Esophagus mucosa (tissue), 1 donor: Measurements from ENCODE around the gene SYTL1. TPM values are rescaled to one million over a fixed set of nuclear protein-coding genes. Genes with fewer than 3 reads are reported as not detected.

Experiments
- ATAC-seq: fragments of 200-7000 bp; cut with Tn5 transposase; one replicate; pipeline ENCODE4 v1.9.1; 2020
- total RNA-seq: library from RNA; stranded (reverse); gene quantifications from one replicate; pipeline ENCODE4 v1.2.4, GENCODE V29; 2023
- donor health status: DM: yes; HTN: yes; CAD: no.

Gene SYTL1, protein sequence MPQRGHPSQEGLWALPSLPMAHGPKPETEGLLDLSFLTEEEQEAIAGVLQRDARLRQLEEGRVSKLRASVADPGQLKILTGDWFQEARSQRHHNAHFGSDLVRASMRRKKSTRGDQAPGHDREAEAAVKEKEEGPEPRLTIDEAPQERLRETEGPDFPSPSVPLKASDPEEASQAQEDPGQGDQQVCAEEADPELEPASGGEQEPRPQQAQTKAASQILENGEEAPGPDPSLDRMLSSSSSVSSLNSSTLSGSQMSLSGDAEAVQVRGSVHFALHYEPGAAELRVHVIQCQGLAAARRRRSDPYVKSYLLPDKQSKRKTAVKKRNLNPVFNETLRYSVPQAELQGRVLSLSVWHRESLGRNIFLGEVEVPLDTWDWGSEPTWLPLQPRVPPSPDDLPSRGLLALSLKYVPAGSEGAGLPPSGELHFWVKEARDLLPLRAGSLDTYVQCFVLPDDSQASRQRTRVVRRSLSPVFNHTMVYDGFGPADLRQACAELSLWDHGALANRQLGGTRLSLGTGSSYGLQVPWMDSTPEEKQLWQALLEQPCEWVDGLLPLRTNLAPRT
- total RNA-seq = 113 TPM

DNA sequence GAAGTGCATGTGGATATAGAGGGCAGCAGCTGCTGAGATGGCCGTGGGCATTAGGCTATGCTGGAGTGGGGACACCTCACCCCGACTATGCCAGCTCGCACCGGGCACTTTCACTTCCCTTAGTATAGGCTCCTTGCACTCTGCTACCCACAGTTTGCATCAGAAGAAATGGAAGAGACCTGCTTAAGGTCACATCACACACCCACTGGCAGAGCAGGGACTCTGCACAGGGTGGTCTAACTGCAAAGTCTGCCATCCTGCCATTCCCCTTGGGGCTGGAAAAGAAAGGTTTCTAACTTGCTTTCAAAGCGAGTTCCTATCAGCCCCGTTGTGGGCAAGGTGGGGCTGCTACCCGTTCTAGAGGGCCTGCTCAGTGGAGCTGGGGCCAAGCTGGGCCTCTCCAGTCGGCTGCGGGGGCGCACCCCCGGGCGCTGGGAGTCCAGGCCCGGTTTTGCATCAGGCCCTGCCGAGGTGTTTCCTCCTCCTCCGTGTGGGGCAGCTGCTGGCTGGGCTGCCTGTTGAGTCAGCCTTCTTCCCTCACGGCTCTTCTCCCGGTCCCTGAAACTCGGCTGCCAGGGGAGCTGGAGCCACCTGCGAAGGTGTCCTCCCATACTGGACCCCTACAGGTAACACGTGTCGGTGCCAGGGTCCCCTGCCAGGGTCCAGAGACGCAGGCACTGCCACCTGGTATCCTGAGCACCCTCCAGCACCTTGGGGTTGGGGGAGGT, at the start of gene SYTL1:
SYTL1 (plus strand) TSS at position 498 of the 728 bp plus-strand sequence. CDS start 3,313 bp downstream, outside the sequence.
- ATAC-seq = peak; percentile 66

DNA sequence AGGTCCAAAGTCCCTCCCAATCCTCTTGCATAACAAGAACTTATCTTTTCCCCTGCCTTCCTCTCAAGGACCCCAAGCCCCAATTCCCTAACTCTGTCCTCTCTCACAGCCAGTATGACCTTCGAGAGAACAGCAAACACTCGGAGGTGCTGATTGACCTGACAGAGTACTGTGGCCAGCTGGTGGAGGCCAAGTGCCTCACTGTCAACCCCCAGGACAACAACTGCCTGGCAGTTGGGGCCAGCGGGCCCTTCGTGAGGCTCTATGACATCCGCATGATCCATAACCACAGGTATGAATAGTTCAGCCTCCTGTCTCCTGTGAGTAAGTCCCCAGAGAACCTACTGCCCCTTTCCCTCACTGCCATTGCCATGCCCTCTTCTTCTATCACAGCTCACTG, 49.7 kb upstream of the SYTL1 start:
- no peak for ATAC-seq

DNA sequence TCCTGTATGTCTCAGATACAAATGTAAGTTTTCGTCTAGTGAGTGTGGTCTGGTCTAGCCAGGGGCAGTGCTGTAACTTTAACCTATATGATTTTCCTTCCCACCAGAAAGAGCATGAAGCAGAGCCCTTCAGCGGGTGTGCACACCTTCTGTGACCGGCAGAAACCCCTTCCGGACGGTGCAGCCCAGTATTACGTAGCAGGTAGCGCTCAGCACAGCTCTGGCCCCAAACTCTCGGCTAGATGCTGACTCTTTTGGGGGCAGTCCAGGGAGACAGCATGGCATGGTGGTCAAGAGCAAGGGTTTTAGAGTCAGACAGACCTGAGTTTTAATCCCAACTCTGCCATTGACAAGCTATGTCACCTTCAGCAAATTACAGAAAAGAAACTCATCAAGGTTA, 47.9 kb upstream of the SYTL1 start:
- no peak for ATAC-seq

DNA sequence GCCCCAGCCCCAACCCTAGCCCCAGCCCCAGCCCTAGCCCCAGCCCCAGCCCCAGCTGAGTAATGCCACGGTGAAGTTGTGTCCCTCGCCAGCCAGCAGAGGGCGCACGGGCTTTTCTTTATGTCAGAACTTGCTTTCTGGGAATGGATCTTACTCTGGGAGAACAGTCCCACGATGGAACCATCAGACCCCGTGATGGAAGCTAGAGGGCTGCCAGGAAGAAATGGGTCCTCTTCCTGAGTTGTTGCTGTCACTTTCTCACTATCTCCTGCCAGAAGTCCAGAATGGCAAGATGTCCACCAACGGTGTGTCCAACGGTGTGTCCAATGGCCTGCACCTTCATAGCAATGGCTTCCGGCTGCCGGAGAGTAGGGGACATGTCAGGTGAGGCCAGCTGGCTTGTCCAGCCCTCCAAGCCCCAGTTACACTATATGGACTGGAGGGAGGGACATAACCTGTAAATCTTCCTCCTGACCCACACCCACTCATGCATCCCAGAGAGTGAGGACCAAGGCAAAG, 45.0 kb upstream of the SYTL1 start:
- ATAC-seq = peak; percentile 22

DNA sequence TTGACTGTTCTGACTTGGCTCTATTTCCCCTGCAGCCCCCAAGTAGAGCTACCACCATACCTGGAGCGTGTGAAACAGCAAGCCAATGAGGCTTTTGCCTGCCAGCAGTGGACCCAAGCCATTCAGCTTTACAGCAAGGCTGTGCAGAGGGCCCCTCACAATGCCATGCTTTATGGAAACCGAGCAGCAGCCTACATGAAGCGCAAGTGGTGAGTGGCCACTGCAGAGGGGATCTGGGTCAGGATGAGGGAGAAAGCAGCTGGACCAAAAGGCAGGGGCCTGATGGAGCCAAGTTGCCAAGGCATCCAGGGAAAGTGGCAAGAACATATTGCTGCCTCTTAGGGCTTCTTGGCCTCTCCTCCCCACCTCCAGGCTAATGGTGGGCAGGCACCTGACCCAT, 43.9 kb upstream of the SYTL1 start:
- no peak for ATAC-seq

DNA sequence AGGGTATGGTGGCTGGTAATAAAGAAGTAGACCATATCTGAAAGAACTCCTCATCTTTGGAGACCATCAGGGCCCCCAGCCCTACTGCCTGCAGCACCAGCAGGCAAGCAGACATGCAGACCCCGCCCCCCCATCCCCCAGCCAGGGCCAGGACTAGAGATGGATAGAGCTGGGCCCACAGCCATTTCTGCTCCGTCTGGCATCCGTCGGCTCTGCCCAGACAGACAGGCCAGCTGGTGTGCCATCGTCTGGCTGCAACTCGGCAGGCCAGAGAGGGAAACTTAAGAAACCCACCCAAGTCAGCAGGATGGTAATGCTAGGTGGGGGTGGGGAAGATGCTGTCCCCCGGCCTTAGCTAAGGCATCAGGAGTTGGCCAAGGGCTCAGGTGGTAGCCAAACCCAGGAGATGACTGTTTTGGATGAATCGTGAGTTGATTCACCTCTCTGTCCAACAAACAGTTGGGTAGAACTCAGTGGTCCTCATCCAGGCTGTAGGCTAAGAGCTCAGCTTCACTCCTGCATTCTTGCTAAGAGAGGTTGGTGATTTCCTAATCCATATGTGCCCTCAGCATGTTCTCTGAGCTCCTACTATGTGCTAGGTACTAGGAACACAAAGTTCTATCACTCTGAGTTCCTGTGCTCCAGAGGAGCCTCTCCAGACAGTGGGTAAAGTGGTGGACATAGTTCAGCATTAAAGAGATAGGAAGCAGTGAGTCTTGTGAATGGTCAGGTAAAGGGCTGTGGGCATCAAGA, 43.0 kb upstream of the SYTL1 start:
- no peak for ATAC-seq

DNA sequence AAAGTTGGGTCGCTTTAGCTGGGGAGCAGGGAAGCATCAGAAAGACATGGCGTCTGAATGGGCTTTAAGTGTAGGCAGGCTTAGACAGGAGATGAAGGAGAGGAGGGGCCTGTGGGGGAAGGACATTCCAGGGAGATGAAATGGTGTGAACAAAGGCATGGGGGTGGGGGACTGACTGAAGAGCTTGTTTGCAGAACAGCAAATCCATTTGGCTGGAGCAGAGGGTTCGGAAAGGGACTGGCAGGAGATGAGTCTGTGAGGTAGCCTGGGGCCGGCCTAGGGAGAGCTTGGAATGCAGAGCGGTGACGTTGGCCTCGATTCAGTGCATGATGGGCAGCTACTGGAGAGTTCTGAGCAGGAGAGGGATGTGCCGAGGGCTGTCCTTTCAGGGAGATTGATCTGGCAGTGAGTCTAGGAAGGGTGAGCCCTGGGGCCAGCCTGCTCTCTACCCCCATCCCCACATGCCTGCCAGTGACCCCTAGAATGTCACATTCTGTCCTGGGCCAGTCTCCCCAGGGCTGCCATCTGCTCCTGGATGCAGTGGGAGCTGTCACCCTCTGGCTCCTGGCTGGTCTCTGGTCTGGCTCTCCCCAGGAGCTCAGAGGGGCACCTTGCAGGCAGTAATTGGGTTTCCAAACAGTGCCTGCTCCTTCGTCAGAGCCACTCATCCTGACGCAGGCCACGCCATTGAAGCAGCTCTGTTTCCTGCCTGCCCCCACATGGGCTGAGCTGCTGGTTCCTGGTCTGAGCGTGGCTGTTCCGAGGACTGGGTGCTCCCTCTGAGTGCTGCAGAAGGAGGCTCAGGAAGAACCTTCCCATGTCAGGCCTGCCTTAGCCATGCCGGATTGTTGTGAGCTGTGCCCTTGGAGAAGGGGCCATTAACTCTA, 42.2 kb upstream of the SYTL1 start:
- ATAC-seq = peak; percentile 63

DNA sequence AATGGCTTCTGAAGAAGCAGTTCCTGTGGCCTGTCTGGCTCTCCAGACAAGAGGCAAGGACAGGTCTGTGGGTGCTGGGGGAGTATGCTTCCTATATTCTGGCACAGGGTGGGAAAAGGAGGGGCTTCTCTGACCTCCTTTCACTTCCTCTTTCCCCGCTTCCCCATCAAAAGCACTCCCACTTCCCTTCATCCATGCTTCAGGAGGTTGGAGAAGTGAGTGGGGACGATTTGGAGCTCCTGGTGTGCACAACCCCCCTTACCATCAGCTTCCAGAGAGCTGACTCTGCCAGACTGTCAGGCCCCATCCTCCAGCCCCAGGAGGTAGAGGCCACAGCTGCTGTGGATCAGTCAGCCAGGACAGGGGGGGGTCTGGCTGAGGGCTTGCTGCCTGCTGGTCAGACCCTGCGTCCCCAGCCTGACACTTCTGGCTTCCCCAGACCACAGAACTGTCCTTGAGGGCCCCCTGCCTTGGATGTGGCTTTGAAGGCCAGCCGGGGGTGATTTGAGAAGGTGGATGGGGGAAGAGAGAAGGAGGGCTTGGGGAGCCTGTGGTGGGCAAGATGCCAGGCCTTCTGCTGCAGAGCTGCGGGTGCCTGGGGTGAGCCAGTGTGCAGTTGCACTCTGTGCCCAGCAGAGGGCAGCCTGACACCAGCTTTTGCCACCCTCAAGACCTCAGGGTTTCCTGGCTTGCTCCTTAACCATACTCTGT, 41.3 kb upstream of the SYTL1 start:
- ATAC-seq = peak; percentile 92

DNA sequence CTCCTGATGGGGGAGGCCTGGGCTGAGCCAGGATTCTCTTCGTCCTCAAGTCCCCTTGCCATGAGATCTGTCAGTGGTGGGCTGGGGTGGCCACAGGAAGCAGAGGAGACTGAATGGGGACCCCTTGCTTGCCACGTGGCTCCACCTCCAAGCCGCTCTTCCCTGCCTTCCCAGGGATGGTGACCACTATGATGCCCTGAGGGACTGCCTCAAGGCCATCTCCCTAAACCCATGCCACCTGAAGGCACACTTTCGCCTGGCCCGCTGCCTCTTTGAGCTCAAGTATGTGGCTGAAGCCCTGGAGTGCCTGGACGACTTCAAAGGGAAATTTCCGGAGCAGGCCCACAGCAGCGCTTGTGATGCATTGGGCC, 40.8 kb upstream of the SYTL1 start:
- ATAC-seq = no peak

DNA sequence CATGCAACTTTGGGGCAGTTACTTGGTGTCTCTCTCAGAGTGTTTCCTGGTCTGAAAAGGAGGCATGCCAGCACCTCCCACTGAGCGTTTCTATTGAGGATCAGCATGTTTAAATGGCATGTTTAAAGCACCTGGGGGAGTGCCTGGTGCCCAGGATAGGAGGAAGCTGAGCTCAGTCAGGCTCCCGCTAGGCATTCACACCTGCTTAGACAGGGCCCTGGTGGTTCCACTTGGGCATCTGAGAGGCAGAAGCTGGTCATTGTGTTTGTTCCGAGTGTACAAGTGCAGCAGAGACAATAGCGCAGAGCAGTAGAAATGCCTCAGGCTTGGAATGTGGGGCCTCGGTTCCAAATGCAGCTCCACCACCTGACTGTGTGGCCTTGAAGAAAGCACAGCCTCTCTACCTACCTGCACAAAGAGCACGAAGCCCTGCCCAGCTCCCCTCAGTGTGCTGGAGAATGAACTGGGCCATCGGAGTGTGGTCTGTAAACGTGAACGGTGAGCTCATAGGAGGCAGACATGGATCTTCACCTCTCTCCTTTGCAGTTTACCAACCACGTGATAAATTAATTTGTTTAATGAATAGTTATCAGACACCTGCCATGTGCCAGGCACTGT, 40.1 kb upstream of the SYTL1 start:
- ATAC-seq = no peak

DNA sequence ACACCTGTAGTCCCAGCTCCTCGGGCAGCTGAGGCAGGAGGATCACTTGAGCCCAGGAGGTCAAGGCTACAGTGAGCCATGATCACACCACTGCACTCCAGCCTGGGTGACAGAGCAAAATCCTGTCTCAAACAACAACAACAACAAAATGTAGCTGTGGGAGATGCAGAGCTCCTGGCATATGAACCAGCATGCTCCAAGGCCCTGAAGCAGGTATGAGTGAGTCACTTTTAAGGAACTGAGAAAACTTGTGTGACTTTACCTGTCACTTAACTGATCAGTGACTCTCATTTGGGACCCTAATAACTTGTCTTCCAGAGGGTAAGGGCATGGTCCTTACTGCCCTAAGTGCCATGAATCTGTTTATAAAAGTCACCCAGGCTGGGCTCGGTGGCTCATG, 39.2 kb upstream of the SYTL1 start:
- ATAC-seq = no peak

DNA sequence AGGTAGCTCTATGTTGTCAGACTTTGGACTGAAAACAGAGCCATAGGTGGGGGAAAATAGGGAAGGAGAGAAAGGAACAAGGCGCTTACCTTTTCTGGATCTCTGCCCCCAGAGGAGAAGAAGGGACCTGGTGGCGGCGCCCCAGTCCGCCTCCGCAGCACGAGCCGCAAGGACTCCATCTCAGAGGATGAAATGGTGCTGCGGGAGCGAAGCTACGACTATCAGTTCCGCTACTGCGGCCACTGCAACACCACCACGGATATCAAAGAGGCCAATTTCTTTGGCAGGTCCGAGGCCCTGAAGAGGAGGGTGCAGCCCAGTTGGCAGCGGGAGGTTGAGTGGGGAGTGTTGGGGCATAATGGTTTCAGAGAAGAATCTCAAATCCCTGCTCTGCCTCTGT, 38.3 kb upstream of the SYTL1 start:
- no peak for ATAC-seq

DNA sequence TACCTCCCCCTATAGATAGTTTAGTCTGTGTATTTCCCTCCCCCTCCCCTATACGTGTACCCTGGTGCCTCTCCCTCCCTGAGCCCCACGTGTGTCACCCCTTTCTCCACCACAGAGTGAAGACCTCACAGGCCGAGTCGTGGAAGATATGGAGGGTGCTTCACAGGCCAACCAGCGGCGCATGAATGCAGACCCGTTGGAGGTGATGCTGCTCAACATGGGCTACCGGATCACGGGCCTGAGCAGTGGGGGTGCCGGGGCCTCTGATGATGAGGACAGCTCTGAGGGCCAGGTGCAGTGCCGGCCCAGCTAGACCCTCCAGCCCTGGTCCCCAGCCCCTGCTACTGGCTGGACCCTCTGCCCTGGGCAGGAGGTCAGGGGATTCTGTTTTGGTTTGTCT, 35.8 kb upstream of the SYTL1 start:
- no peak for ATAC-seq

DNA sequence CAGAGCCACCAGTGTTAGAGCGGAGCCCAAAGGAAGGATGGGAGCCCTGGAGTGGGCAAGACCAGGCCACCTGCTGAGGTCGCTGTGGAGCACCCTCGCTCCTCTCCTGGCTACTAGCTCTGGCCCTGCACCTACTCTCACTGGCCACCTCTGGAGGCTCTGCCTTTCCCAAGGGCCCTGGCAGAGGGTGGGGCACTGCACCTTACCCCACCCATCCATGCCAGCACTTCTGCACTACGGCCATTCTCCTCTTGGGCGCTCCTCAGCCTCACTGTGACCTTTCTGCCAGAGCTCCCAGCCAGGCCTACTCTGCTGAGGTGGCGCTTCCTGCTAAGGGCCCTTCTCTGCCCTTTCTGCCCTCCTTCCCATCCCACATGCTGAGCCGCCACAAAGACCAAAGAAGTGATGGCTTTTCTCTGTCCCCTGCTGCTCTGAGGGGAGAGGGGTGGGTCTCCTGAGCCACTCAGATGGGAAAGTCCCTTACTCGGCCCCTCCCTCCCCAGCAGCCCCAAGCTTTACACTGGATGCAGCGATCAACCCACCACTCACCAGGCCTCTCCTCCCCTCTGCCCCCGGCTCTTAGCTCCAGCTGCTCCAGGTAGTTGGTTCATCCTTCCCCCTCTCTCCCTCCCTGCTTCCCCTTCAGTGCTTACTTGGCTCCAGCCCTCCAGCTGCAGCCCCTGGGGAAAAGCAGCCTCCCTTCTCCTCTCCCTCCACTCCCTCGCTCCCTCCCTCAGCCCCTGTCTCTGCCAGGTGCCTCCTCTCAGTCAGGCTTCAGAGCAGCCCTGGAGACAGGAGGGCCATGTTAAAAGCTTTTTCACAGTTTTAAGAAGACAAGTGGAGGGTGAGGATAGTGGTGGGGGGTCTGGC, 34.7 kb upstream of the SYTL1 start:
- peak; percentile 61 for ATAC-seq

DNA sequence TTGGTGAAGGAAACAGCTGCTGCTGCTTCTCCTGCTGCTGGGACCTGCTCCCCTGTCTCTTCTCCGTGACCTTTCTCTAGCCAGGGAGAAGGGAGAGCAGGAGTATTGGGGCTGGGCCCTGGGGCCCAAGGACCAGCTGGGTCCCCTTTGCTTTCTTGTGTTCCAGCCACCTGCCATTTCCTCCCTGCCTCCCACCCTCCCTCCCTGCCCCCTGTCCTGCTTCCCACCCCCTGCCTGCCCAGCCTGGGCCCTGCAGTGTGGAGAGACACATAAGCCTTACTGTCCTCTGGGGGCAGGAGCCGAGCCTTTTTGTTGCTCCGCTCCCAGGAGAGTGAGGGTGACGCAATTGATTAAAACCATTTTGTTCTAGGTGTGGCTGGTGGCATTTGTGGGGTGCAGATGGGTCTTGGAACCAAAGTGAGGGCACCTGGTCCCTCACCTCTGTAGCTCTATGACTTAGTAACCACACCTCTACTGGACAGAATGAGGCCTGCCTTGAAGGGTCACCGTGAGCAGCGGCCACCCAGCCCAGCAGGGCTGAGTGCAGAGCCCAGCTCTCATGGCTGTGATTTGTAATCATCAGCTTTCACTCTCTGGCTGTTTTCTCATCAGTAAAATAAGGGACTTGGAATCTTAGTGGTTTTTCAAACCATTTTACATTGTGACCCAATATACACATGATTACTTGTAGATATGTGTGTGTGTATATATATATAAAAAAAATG, 33.8 kb upstream of the SYTL1 start:
- ATAC-seq = no peak

DNA sequence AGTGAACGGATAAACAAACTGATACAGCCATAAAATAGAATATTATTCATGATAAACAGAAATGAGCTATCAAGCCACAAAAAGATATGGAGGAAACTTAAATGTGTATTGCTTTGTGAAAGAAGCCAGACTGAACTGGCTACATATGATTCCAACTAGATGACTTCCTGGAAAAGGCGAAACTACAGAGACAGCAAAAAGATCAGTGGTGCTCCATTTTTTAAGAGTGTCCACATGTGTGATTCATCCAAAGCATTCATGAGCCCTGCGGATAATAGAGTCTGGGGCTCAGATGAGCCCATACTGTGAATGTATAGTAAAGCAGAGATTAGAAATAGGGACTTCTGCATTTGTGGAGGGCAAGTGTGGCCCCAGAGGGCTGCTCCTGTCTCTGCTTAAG, 27.7 kb upstream of the SYTL1 start:
- ATAC-seq = peak; percentile 7

DNA sequence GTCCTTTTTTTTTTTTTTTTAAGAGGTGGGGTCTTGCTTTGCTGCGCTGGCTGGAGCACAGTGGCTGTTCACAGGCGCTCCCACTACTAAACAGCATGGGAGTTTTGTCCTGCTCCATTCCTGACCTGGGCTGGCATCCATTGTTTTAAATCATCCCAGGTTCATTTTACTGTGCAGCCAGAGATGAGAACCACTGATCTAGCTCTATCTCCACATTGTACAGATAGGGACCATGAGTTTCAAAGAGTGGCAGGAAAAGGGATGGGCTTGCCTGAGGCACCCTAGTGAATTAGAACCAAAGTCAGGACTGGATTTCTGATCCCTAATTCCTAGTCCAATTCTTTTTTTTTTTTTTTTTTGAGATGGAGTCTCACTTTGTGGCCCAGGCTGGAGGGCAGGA, 27.1 kb upstream of the SYTL1 start:
- no peak for ATAC-seq

DNA sequence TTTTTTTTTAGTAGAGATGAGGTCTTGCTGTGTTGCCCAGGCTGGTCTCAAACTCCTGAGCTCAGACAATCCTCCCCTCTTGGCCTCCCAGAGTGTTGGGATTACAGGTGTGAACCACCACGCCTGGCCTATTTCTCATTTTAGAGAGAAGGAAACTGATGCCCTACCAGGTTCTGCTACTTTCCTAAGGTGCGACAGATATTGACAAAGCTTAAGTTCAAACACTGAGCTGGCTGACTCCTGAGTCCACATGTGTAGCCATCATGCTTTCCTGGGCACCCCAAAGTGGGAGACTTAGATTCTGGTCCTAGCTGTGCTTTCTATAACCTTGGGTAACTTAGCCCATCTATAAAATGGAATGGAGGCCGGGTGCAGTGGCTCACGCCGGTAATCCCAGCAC, 25.0 kb upstream of the SYTL1 start:
- ATAC-seq = peak; percentile 53

DNA sequence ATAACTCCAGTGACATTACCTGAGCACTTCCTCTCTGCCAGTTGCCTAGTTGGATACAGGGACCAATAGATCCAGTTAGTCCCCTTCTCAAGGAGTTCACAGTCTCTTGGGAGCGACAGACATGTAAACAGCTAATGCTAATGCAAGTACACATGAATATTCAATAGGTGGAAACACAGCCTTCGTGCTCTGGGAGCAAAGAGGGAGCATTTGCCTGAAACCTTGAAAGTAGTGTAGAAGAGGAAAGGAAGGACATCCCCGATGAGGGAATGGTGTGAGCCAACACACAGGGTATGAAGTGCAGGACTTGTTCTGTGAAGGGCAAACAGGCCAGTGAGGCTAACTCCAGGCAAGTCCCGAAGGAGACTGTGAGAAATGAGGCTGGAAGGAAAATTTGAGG, 23.7 kb upstream of the SYTL1 start:
- no peak for ATAC-seq
